Sciatic nerve (tissue), 2 donors: Measurements from ENCODE around the gene TREH. TPM values are rescaled to one million over a fixed set of nuclear protein-coding genes. Genes with fewer than 3 reads are reported as not detected.
A peak's percentile ranks its signal among the peaks of the same experiment; 100 is the strongest.

Experiments used
- ATAC-seq: fragments of 200-7000 bp; cut with Tn5 transposase; one replicate; pipeline ENCODE4 v1.9.1; 2020; ENCODE audit warnings: mild to moderate bottlenecking, moderate library complexity
- DNase-seq: peaks from one replicate; pipeline ENCODE4 v3.0.0-alpha.2; 2020; ENCODE audit warnings: low spot score
- intact Hi-C: fragments of 100-400 bp; cut with DNase I; formaldehyde crosslinking; loops from one replicate; pipeline ENCODE4 v1.14.2; 2022
- total RNA-seq: library from RNA; stranded (reverse); fragmentation: NEBNext Ultra II Directional; extraction: Animal tissue kit (Norgen Biotek cat#: 25700); gene quantifications from one replicate; pipeline ENCODE4 v1.2.1, GENCODE V29; 2021
- donor health status: DM: no; HTN: no; CAD: no.
- donor health status: DM: no; HTN: no; CAD: no.

The TREH gene
- total RNA-seq, 1 donor from 2014 or later, result not detected

DNA sequence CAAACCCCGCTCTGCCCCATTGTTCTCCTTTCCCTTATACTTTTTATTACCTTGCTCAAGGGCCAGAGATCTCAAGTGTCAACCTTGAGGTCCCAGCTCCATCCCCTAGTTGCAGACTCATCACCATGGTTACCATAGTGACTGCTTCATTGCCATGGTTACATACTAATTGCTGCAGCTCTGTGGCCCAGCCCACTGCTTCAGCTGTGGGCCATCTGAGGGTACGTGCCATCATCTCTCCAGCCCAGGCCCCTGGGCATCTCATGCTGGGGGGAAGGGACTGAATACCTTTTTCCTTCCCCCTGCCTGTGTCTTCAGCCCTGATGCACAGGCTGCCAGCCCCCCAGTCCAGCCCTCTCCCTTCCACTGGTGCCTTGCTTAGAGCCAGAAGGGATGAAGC, 22.2 kb downstream of the TREH start:
- no peak for ATAC-seq
- intact Hi-C loops, result loop anchor here (5.0 kb wide), 1 partner anchor 60 kb away; no protein-coding TSS in a partner anchor
- DNase-seq, result no peak

DNA sequence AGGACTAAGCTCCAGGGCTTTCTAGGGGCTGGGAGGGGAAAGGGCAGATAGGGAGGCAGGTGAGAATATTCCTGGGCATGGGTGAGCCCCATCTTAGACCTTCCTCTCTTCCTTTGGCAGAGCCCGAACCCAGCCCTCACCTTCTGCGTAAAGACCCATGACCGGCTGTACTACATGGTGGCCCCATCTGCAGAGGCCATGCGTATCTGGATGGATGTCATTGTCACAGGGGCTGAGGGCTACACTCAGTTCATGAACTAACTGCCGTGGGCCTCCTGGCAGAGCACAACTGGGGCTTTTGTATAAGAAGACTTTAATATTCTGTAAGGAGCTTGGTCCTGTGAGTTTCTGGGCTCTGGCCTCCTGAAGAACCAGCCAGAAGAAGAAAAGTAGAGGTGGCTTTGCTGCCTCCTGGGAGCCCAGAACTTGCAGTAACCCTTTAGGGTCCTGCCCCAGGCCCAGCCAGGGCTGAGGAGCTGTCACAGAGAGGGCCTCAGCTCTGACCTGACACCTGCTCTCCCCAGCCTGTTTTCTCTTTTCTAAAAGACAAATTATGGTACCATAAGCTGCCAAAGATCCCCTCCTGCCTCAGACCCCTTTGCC, 22.8 kb downstream of the TREH start:
- intact Hi-C loops, result loop anchor here (5.0 kb wide), 1 partner anchor 59 kb away; no protein-coding TSS in a partner anchor
- DNase-seq (no peak), ATAC-seq (no peak)

DNA sequence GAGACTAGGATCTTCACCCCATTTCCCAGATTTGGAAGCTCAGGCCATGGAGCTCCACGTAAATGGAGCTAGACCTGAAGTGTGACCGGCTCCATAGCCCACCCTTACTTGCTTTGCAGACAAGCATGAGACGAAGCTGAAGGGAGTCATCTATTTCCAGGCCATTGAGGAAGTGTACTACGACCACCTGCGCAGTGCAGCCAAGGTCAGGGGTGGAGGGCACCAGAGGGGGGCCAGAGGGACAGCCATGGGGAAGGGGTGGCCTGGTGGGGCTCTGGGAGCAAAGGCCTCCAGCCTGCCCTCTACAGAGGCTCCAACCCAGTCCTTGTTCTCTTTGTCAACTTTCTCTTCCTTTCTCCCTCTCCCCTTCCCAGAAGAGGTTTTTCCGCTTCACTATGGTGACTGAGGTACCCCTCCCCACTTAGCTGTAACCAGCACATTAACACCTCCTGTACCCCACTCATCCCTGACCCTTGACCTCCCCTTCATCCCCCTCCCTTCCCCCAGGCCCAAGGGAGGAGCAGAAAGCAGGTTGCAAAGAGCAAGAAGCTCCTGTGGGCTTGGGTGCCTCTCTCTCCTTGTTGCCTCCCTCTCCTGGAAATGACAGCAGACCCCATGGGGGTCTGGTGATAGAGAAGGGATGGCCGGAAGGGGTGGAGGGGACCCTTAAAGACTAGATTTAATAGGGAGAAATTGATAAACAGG, 23.8 kb downstream of the TREH start:
- intact Hi-C loops, result loop anchor here (5.0 kb wide), 1 partner anchor 58 kb away; no protein-coding TSS in a partner anchor
- ATAC-seq (no peak), DNase-seq (no peak)

DNA sequence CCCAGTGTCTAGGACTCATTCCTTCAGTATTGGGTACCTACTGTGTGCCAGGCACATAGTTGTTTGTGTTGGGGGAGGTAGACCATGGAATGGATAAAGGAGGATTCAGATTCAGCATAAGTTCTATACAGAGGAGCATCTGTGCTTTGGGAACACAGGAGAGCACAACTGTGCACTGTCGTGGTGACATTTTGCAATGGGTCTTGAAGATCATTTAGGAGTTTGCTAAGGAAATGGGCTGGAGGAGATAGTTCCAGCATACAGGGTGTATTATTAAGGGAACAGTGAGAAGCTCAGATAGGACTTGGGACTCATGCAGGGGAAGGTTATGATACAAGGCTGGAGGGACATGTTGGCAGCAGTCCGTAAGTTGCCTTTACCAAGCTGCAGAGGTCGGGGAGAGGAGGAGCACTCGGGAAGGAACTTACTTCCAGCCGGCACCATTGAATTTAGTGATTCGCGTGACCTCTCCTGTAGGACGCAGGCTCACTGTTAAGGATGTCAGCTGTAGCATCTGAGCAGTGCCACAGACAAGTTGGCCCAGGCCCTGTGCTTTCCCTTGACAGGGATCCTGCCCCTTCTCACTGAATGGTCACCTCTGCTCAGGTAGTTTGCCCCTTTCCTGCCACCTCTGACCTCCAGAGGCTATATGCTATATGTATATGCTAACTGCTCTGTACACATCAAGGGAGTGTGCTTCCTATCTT, 25.6 kb downstream of the TREH start:
- ATAC-seq (no peak), DNase-seq (no peak)
- intact Hi-C loops, result no loop called here

DNA sequence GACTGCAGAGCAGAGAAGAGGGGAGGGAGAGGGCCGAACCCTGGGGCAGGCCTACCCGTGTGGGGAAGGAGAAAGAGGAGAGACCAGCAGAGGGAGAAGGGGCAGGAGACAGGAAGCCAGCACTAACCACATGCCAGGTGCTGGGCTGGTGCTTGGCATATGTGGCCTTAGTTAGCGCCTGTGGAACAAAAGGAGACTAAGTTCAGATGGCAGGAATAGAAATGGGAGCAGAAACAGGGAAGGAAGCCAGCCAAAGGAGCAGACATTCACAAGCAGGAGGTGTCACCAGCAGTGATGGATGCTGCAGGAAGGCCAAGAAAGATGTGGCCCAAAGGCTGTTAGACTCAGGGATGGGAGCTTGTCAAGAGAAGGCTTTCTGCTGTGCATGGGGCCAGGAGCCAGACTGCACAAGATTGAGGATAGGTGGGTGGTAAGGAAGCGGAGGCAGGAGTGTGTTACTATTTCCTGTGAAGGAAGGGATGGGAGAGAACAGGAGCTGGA, 26.7 kb downstream of the TREH start:
- ATAC-seq (no peak), DNase-seq (no peak)
- intact Hi-C loops, result no loop called here

DNA sequence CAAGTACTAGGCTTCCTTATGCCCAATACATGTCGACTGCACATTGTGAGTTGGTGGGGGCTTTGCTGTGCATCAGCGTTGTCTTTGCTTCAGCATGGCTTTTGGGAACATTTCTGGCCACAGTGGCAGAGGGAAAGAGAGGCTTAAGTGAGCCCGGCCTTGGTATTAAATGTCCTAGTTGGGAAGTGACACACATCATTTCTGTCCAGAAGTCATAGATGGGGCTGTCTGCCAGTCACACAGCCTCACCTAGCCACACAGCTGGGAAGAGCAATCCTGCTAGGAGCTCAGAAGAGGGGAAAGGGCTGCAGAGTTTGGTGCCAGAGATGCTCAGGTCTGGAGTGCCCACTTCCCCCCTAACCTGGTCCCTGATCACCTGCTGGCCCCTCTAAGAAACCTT, 27.6 kb downstream of the TREH start:
- DNase-seq, result no peak
- intact Hi-C loops, result no loop called here

DNA sequence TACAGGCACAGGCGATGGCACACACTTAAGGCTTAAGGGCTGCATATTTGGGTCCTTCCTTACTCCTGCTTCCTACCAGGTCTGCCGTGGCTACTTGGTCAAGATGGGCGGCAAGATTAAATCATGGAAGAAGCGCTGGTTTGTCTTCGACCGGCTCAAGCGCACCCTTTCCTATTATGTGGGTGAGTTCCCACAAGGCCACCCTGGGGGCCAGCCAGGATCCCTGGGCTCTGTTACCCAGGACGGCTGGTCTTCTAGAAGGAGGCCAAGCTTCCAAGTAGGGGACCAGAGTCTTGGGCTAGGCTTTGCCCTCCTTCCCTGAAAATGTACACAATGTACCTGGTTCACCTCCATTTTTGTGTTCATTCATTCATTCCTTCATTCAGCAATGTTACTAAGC, 29.1 kb downstream of the TREH start:
- intact Hi-C loops, result no loop called here
- no peak for ATAC-seq
- no peak for DNase-seq

More for the DNA sequence above, 27.6 kb downstream of the TREH start:
- ATAC-seq, result no peak

DNA sequence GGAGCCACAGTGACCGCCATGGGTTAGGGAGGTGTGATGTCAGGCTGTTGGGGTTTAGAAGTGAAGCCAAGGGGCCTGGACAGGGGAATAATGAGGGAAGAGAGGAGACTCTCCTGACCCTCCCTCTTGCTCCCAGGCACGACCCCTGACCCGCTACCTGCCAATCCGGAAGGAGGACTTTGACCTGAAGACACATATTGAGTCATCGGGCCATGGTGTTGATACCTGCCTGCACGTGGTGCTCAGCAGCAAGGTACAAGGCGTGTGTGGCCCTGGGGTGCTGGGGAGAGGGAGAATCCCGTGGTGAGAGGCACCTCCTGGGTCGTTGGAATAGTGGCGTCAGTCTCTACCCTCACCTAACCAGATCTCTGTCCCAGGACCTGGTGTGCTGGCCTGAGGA, 29.5 kb downstream of the TREH start:
- DNase-seq, result no peak
- intact Hi-C loops, result no loop called here
- no peak for ATAC-seq

DNA sequence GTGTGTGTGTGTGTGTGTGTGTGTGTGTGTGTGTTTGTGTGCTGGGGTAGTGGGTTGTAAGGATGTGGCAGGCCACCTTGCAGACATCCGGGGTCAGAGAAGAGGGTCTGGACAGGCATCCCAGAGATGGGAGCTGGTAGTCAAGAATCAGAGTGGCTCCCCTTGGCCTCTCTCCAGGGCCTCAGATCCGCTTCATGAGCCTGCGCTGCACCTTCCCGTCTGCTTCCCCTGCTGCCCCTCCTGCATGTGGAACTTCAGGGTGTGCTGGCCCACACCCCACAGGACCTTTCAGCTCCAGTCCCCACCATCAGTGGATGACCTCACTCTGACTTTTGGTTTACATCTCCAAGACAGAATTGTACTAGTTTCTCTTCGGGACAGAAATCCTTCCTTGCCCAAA, 31.2 kb downstream of the TREH start:
- intact Hi-C loops, result no loop called here
- DNase-seq (no peak), ATAC-seq (no peak)

DNA sequence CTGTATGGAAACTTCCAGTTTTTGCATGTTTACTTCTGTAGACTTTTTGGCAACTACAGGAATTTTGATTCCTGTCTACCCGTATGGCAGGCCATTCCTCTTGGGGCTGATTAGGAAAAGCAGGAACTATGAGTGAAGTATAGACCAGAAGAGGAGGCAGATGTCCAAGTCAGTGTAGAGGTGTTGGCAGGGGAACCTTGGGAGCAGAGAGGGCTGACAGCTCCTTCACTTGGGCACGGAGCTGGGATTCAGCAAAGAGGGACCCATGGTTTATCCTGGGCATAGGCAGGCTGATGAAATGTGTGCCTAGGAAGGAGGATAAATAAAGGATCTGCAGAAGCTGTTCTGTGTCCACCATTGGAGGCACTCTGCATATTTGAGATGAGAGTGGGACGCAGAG, 33.1 kb downstream of the TREH start:
- ATAC-seq (no peak), DNase-seq (no peak)
- intact Hi-C loops, result no loop called here

DNA sequence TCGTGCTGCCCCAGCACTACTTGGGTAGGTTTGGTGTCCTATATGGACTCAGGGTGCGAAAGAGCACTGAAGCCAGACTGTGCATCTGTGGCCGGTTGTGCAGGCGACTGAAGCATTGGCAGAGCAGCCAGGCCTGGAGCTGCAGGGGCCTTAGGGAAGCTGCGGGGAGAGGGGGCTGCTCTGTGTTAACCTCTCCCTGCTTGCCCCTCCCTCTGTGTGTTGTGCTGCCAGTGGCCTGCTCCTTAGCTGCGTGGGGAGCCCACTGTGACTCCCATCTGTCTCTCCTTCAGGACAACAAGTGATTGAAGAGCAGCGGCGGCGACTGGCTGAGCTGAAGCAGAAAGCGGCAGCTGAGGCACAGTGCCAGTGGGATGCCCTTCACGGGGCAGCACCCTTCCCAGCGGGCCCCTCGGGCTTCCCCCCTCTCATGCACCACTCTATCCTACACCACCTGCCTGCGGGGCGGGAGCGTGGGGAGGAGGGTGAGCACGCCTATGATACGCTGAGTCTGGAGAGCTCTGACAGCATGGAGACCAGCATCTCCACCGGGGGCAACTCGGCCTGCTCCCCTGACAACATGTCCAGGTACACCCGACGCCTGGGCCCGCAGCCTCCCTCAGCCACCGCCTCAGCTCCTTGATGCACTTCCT, 34.3 kb downstream of the TREH start:
- intact Hi-C loops, result no loop called here
- ATAC-seq, result peak; percentile 14

DNA sequence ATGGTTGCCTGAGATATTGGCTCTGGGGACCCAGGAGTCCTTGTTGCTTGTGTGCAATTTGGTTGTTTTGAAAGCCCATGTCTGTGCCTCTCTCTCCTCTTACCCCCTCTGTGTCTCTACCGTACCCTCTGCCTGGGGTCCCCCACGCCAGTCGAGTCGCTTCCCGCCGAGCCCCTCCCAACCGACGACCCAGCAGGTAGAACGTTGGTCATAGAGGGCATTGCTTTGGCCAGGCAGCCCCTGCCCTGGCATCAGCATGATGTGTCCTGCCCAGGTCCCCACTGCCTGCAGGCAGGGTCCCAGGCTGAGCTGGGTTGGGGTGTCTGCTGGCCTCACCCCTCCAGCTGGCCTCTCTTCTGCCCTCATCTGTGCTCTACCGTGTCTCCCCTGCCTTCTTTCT, 35.0 kb downstream of the TREH start:
- DNase-seq (no peak), ATAC-seq (no peak)
- intact Hi-C loops, result no loop called here

More for the DNA sequence above, 34.3 kb downstream of the TREH start:
- DNase-seq, result no peak

DNA sequence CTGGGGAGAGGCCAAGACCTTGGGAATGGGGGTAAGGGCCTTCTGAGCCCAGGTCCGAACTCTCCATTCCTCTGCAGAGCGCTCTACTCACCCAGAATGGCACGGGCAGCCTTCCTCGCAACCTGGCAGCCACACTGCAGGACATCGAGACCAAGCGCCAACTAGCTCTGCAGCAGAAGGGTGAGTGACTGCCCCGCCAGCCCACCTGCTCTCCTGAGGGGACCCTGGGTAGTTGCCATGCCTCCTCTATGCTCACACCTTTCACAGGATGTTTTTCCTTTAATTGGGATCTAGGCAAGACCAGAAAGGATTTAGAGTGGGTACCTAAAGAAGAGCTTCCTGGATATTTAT, 35.5 kb downstream of the TREH start:
- DNase-seq (no peak), ATAC-seq (no peak)
- intact Hi-C loops, result no loop called here

DNA sequence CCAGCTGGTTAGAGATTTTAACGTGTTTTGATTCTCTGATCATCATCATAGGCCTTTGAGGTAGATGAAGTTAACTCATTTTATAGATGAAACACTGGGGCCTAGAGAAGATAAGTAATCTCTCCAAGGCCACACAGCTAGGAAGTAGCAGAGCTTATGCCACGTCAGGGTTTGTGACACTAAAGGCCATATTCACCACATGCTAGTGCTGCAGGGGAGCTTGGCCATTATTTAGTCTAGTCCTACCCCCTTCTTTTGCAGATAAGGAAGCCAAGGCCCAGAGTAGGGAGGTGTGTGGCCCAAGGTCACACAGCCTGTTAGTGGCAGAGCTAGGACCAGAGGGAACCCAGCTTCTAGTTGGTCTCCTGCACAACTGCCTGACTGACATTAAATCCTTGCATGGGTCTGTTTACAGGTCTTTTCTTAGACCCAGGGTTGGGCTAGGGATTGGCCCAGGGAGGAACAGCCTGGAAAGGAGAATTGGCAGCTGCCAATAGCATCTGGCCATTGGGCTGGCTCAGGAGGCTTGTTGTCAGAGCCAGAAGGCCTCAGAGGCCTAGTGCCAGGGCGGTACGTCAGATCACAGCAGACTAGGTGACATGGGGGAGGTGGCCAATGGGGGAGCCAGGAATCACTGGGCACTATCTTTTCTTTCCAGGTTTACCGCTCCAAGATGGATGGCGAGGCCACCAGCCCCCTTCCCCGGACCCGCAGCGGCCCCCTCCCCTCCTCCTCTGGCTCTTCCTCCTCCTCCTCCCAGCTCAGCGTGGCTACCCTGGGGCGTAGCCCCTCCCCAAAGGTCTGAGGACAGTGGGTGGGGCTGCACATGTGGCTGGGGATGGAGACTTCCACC, 36.1 kb downstream of the TREH start:
- ATAC-seq, result no peak
- no peak for DNase-seq
- intact Hi-C loops, result no loop called here

DNA sequence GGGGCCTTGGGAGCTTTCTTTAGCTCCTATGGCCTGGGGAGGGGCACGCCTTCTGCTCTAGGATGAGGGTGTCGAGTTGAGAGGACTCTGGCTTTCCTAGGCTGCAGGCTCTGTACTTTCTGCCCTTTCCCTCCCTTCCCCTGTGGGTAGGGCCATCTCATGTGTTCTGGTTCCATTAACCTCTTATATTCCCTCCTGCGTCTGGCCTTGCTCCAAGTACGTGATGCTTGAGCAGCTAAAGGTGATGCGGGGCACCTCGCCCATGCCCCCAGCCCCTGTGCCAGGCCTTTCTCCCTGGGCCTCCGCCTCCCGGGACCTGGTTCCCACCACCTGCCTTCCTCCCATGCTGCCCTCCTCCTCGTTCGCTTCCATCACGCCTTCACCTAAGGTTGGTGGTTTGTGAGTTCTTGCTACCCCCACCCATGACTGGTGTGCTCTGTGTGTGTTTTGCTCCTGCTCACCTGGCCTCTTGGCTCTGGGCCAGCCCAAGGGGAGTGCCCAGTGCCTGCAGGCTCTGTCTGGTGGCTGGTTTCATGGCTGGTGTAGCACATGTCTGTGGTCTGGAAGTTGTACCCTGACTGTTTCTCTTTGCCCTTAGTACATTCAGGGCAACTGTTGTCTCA, 37.9 kb downstream of the TREH start:
- no peak for ATAC-seq
- peak; percentile 59 for DNase-seq
- intact Hi-C loops, result no loop called here

DNA sequence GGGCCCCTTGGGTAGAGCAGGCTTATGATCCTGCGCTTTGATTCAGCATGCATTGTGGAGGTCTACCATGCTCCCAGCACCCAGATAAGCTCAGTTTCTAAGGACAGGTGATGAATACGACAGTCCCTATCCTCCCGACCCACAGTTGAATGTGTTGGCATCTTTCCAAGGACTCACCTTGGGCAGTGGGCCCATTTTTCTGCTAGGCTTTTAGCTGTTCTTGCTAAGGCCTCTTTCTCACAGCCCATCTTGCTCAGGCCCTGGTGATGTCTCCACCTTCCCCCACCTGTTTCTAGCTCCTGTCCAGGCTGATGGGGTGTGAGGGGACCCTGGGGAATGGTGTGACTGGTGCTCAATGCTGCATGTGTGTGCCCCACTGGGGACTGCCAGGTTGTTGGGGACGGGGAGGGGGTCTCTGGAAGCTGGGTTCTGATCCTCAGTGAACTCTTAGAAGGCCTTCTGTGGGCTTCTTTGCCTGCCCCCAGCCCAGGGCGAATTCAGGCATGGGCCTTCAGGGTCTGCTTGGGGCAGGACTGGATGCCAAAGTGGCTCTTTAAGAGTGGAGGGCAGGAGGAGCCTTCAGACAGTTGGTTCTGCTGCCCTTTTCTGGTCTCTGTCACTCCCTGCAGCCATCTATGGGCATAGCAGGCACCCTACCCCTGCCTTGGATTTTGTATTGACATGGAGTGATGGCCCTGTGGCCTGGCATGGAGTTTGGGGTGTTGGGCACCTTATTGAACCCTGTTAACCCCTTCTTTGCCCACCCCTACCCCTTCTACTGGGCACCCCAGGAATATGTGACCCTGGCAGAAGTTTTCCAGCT, 38.9 kb downstream of the TREH start:
- ATAC-seq (no peak), DNase-seq (no peak)
- intact Hi-C loops, result no loop called here

DNA sequence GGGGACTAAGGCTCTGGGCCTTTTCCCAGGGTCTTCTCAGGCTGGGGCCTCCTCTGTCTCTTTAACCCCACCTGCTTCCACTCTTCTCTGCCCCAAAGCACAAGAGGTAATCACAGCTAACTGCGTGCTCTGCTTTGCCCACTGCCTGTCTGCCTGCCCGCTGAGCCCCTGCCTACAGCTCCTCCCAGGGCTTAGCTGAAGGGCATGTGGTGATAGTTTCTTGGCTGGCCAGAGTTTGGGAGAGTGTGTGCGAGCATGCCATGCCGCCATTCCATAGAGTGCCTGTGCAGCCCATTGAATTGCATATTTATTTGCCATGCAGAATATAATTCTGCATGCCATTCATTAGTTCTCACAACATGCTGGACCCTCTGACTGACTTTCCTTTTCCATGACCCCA, 39.6 kb downstream of the TREH start:
- intact Hi-C loops, result no loop called here
- DNase-seq, result no peak
- no peak for ATAC-seq

DNA sequence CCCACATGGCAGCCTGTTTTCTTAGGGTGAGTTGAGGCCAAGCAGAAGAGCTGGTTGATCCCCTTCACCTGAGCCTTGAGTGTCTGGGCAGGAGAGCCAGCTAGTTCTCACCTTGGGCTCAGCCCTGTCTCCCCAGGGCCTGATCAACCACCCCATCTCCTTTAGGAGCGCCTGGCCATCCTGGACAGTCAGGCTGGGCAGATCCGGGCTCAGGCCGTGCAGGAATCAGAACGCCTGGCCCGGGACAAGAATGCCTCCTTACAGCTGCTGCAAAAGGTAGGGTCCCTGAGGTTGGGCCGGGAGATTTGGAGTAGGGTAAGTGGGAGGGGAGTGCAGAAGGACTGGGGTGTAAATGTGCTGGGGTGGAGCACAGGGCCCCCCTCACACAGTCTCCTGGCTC, 40.7 kb downstream of the TREH start:
- intact Hi-C loops, result no loop called here
- DNase-seq, result no peak
- ATAC-seq, result no peak
